A549 (cell line): ENCODE data around the gene HCLS1. TPM values are rescaled to one million over a fixed set of nuclear protein-coding genes. Genes with fewer than 3 reads are reported as not detected.

ENCODE experiments used
- ATAC-seq, 2 experiments: fragments of 200-7000 bp in 1 of 2; fragments of >200 bp in 1 of 2; cut with Nextera tagmentation in 1 of 2; cut with Tn5 transposase in 1 of 2; 3 replicates each; pipeline versions ENCODE4 v1.8.0 to v1.9.1; 2018 to 2020; ENCODE audit warnings: mild to moderate bottlenecking in 1 of 2, moderate library complexity in 1 of 2
- CTCF ChIA-PET: fragments of 300-600 bp; sonication (Branson Sonifier 250); formaldehyde crosslinking; extraction: SDS; loops from one replicate; lab custom pipeline; 2021; ENCODE audit warnings: antibody characterized with exemption, inconsistent platforms; lab: Yijun Ruan, JAX
- POLR2A ChIA-PET: fragments of 350-600 bp; formaldehyde crosslinking; extraction: SDS; loops from one replicate; lab custom pipeline; 2021; ENCODE audit warnings: antibody characterized with exemption, inconsistent platforms; lab: Yijun Ruan, JAX
- DNase-seq, 2 experiments: peaks; one replicate each; pipeline versions ENCODE4 v3.0.0 to v3.0.0-alpha.2; 2011 to 2016; ENCODE audit warnings: low read depth in 1 of 2, low spot score in 1 of 2
- FAIRE-seq: peaks from 2 replicates; lab custom pipeline; 2011; peaks lifted over from hg19 to GRCh38; lab: Jason Lieb, UNC
- H3K27ac ChIP-seq, 2 experiments: fragments of >200 bp; sonication (Bioruptor Twin); formaldehyde crosslinking; 3 replicates each; pipeline ENCODE4 v1.5.1; 2016 to 2017
- H3K4me1 ChIP-seq: fragments of >200 bp; sonication (Bioruptor Twin); formaldehyde crosslinking; 3 replicates; pipeline ENCODE4 v1.6.1; 2016
- H3K4me2 ChIP-seq: fragments of >200 bp; sonication (Bioruptor Twin); formaldehyde crosslinking; 3 replicates; pipeline ENCODE4 v1.6.1; 2016
- H3K4me3 ChIP-seq: fragments of >200 bp; sonication (Bioruptor Twin); formaldehyde crosslinking; 3 replicates; pipeline ENCODE4 v1.5.1; 2016
- H3K9me3 ChIP-seq: fragments of >200 bp; sonication (Bioruptor Twin); formaldehyde crosslinking; 3 replicates; pipeline ENCODE4 v1.6.1; 2016
- CBX2 ChIP-seq: fragments of 200-600 bp; sonication (generic); IDR thresholded peaks from 2 replicates; pipeline ENCODE4 v1.6.1; 2016; ENCODE audit warnings: low read depth, mild to moderate bottlenecking, borderline replicate concordance
- CBX8 ChIP-seq: fragments of 200-600 bp; sonication (generic); IDR thresholded peaks from 2 replicates; pipeline ENCODE4 v1.6.1; 2016
- CEBPB ChIP-seq, 2 experiments: fragments of >200 bp in 1 of 2; sonication (Bioruptor Twin) in 1 of 2; formaldehyde crosslinking in 1 of 2; IDR thresholded peaks; 2 replicates each; pipeline ENCODE4 v1.6.1; 2012 to 2016
- EHMT2 ChIP-seq: fragments of 200-600 bp; sonication (generic); IDR thresholded peaks from 2 replicates; pipeline ENCODE4 v1.6.1; 2016; ENCODE audit warnings: antibody characterized with exemption, low read depth, mild to moderate bottlenecking, moderate library complexity
- ESRRA ChIP-seq: fragments of 150-350 bp; IDR thresholded peaks from 2 replicates; pipeline ENCODE4 v1.6.1; 2014; ENCODE audit warnings: mild to moderate bottlenecking, low read length, borderline replicate concordance
- FOSL2 ChIP-seq, 2 experiments: fragments of 450-650 bp in 1 of 2; fragments of >200 bp in 1 of 2; sonication (Bioruptor Twin) in 1 of 2; formaldehyde crosslinking; IDR thresholded peaks; 2 replicates each; pipeline versions ENCODE4 v1.5.0 to v1.6.1; 2016 to 2020; ENCODE audit warnings: mild to moderate bottlenecking in 1 of 2, moderate library complexity in 1 of 2
- GATA3 ChIP-seq: IDR thresholded peaks from 2 replicates; pipeline ENCODE4 v1.6.1; 2012; ENCODE audit warnings: borderline replicate concordance
- HOXA7 ChIP-seq: fragments of 250-450 bp; sonication (Bioruptor Pico); IDR thresholded peaks from 2 replicates; pipeline ENCODE4 v1.5.0; 2020; ENCODE audit warnings: mild to moderate bottlenecking, moderate library complexity
- MAFK ChIP-seq: fragments of 450-650 bp; IDR thresholded peaks from 2 replicates; pipeline ENCODE4 v1.6.1; 2014; ENCODE audit not compliant: partially characterized antibody
- RCOR1 ChIP-seq: fragments of 150-350 bp; IDR thresholded peaks from 2 replicates; pipeline ENCODE4 v1.6.1; 2014; ENCODE audit warnings: antibody characterized with exemption, low read length, low read depth
- ZNF302 ChIP-seq: fragments of 250-450 bp; sonication (Bioruptor Pico); IDR thresholded peaks from 2 replicates; pipeline ENCODE4 v1.9.0; 2021; ENCODE audit warnings: inconsistent platforms, mild to moderate bottlenecking, moderate library complexity
- WGBS: methylation state at CpG from one replicate; pipeline ENCODE4 v1.1.6; 2017; ENCODE audit errors: missing lambda C conversion rate; 5-methylcytosine and 5-hydroxymethylcytosine counted together
- polyA plus RNA-seq, 4 experiments: library from polyadenylated mRNA; depleted of rRNA in 3 of 4; stranded (reverse); fragments of >200 nt; fragmentation: RNase III in 1 of 4; extraction: RNeasy Plus Mini Kit Qiagen cat#74134 plus additional on column Dnase treatment in 1 of 4; gene quantifications; 2 replicates in 3 of 4; 3 replicates in 1 of 4; pipeline ENCODE4 v1.2.3, GENCODE V29; 2011 to 2017
- TF ChIP-seq, protein P1 (sequence below): fragments of >200 bp; sonication (Bioruptor Twin); formaldehyde crosslinking; IDR thresholded peaks from 3 replicates; pipeline ENCODE4 v1.6.1; 2016
- TF ChIP-seq, protein P2 (sequence below): fragments of 250-450 bp; sonication (Bioruptor Pico); IDR thresholded peaks from 2 replicates; pipeline ENCODE4 v1.5.0; 2020; ENCODE audit warnings: low read depth, mild to moderate bottlenecking, moderate library complexity
- TF ChIP-seq, protein P3 (sequence below): fragments of >200 bp; sonication (Bioruptor Twin); formaldehyde crosslinking; IDR thresholded peaks from 2 replicates; pipeline ENCODE4 v1.6.1; 2016
- TF ChIP-seq, protein P4 (sequence below): fragments of 200-600 bp; sonication (generic); IDR thresholded peaks from 2 replicates; pipeline ENCODE4 v1.6.1; 2016; ENCODE audit warnings: antibody characterized with exemption, mild to moderate bottlenecking, moderate library complexity
- TF ChIP-seq, protein P5 (sequence below): fragments of 250-450 bp; sonication (Bioruptor Pico); IDR thresholded peaks from 2 replicates; pipeline ENCODE4 v1.5.0; 2021; ENCODE audit warnings: mild to moderate bottlenecking, moderate library complexity, borderline replicate concordance
- TF ChIP-seq, protein P6 (sequence below): fragments of 150-350 bp; IDR thresholded peaks from 2 replicates; pipeline ENCODE4 v1.6.1; 2014; ENCODE audit warnings: low read depth, mild to moderate bottlenecking, low read length
- TF ChIP-seq, protein P7 (sequence below): fragments of 450-650 bp; IDR thresholded peaks from 2 replicates; pipeline ENCODE4 v1.6.1; 2014; ENCODE audit warnings: antibody characterized with exemption

Gene HCLS1
- polyA plus RNA-seq, 2 of the 4 experiments (the other 2 are of a cell fraction) = 0.12 to 0.14 TPM

GRCh38 chr3:121642601-121643314, 17.9 kb downstream of the HCLS1 start:
- TF ChIP-seq GATA3 (no peak), CEBPB (IDR thresholded peaks at IDR 0.05) (no peak), CBX8 (no peak), RCOR1 (no peak), EHMT2 (no peak), ZNF302 (CRISPR knock-in tag) (no peak), MAFK (no peak), ESRRA (no peak), FOSL2 (IDR thresholded peaks at IDR 0.05) (no peak), FOSL2 (CRISPR knock-in tag; IDR thresholded peaks at IDR 0.05) (no peak), CBX2 (no peak), HOXA7 (CRISPR knock-in tag) (no peak)
- TF ChIP-seq, protein P1, sequence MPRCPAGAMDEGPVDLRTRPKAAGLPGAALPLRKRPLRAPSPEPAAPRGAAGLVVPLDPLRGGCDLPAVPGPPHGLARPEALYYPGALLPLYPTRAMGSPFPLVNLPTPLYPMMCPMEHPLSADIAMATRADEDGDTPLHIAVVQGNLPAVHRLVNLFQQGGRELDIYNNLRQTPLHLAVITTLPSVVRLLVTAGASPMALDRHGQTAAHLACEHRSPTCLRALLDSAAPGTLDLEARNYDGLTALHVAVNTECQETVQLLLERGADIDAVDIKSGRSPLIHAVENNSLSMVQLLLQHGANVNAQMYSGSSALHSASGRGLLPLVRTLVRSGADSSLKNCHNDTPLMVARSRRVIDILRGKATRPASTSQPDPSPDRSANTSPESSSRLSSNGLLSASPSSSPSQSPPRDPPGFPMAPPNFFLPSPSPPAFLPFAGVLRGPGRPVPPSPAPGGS = no peak
- TF ChIP-seq, protein P2, sequence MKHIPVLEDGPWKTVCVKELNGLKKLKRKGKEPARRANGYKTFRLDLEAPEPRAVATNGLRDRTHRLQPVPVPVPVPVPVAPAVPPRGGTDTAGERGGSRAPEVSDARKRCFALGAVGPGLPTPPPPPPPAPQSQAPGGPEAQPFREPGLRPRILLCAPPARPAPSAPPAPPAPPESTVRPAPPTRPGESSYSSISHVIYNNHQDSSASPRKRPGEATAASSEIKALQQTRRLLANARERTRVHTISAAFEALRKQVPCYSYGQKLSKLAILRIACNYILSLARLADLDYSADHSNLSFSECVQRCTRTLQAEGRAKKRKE = no peak
- TF ChIP-seq, protein P3, sequence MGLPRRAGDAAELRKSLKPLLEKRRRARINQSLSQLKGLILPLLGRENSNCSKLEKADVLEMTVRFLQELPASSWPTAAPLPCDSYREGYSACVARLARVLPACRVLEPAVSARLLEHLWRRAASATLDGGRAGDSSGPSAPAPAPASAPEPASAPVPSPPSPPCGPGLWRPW = no peak
- TF ChIP-seq, protein P4, sequence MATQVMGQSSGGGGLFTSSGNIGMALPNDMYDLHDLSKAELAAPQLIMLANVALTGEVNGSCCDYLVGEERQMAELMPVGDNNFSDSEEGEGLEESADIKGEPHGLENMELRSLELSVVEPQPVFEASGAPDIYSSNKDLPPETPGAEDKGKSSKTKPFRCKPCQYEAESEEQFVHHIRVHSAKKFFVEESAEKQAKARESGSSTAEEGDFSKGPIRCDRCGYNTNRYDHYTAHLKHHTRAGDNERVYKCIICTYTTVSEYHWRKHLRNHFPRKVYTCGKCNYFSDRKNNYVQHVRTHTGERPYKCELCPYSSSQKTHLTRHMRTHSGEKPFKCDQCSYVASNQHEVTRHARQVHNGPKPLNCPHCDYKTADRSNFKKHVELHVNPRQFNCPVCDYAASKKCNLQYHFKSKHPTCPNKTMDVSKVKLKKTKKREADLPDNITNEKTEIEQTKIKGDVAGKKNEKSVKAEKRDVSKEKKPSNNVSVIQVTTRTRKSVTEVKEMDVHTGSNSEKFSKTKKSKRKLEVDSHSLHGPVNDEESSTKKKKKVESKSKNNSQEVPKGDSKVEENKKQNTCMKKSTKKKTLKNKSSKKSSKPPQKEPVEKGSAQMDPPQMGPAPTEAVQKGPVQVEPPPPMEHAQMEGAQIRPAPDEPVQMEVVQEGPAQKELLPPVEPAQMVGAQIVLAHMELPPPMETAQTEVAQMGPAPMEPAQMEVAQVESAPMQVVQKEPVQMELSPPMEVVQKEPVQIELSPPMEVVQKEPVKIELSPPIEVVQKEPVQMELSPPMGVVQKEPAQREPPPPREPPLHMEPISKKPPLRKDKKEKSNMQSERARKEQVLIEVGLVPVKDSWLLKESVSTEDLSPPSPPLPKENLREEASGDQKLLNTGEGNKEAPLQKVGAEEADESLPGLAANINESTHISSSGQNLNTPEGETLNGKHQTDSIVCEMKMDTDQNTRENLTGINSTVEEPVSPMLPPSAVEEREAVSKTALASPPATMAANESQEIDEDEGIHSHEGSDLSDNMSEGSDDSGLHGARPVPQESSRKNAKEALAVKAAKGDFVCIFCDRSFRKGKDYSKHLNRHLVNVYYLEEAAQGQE = no peak
- TF ChIP-seq, protein P5, sequence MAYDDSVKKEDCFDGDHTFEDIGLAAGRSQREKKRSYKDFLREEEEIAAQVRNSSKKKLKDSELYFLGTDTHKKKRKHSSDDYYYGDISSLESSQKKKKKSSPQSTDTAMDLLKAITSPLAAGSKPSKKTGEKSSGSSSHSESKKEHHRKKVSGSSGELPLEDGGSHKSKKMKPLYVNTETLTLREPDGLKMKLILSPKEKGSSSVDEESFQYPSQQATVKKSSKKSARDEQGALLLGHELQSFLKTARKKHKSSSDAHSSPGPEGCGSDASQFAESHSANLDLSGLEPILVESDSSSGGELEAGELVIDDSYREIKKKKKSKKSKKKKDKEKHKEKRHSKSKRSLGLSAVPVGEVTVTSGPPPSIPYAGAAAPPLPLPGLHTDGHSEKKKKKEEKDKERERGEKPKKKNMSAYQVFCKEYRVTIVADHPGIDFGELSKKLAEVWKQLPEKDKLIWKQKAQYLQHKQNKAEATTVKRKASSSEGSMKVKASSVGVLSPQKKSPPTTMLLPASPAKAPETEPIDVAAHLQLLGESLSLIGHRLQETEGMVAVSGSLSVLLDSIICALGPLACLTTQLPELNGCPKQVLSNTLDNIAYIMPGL (CRISPR knock-in tag) = no peak
- TF ChIP-seq, protein P6, sequence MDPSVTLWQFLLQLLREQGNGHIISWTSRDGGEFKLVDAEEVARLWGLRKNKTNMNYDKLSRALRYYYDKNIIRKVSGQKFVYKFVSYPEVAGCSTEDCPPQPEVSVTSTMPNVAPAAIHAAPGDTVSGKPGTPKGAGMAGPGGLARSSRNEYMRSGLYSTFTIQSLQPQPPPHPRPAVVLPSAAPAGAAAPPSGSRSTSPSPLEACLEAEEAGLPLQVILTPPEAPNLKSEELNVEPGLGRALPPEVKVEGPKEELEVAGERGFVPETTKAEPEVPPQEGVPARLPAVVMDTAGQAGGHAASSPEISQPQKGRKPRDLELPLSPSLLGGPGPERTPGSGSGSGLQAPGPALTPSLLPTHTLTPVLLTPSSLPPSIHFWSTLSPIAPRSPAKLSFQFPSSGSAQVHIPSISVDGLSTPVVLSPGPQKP = no peak
- TF ChIP-seq, protein P7, sequence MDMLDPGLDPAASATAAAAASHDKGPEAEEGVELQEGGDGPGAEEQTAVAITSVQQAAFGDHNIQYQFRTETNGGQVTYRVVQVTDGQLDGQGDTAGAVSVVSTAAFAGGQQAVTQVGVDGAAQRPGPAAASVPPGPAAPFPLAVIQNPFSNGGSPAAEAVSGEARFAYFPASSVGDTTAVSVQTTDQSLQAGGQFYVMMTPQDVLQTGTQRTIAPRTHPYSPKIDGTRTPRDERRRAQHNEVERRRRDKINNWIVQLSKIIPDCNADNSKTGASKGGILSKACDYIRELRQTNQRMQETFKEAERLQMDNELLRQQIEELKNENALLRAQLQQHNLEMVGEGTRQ = no peak
- Histone ChIP-seq H3K9me3 (no peaks in the 10 kb centered on the region), H3K4me2 (no peak overlapping the region), H3K27ac (no peak overlapping the region), H3K4me1 (no peaks in the 10 kb centered on the region), H3K4me3 (no peak overlapping the region)
- POLR2A ChIA-PET = no interaction called here
- peak; percentile 33 to 47; a peak in 3 of 6 replicates for ATAC-seq
- FAIRE-seq = no peak
- 40% methylated on average over 9 of the region's 9 CpGs for WGBS
- no peak for DNase-seq
- CTCF ChIA-PET = no interaction called here
